ENCODE data around the gene KLHDC8A.

Gene KLHDC8A

GRCh38 chr1:205343431-205344065 is 13.2 kb downstream of the KLHDC8A start:
- DNase-seq: peak in 1 of 2 donors; percentile 27

DNA sequence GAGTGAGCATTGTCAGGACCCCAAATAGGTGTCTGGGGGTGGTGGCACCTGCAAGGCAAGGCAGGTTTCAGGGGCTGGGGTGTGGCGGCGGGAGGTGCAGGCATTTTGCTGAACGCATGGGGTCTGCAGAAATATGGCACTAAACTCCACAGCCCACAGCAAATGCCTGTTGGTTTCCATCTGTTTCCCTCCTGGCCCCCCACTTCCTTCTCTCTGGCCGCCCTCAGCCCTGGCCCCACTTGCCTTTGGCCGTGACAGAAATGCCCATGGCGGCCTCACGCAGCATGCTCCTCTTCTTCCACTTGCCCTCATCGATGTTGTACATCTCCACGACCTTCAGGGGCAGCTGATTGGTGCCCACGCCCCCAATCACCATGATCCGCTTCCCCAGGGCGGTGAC is 13.7 kb downstream of the KLHDC8A start:
- DNase-seq: no peak

- DNase-seq: no peak
Observed at GRCh38 chr1:205340676-205341075, 16.0 kb downstream of the KLHDC8A start.

GRCh38 chr1:205339717-205340116 is 17.0 kb downstream of the KLHDC8A start:
- no peak for DNase-seq

- no peak for DNase-seq
Observed at GRCh38 chr1:205339197-205339702, 17.5 kb downstream of the KLHDC8A start.

DNA sequence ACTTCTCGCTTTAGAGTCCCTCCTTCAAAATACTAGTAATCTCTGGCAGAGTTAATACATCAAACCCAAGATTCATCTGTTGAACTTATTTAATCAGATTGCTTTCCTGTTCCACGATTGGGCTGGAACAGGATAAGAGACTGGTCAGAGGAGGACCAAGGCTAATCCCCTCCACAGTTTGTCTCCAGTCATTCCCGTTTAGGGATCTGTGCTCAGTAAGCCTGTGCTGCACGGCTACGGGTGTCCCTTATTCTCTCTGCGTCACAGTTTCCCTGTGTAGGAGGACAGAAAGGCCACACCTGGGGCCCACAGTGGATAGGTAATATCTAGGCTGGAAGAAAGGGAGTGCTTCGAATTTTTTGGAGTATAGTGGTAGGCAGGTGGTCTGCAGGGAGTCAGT is 18.7 kb downstream of the KLHDC8A start:
- DNase-seq: no peak

GRCh38 chr1:205337481-205337880 is 19.2 kb downstream of the KLHDC8A start:
- no peak for DNase-seq

DNA sequence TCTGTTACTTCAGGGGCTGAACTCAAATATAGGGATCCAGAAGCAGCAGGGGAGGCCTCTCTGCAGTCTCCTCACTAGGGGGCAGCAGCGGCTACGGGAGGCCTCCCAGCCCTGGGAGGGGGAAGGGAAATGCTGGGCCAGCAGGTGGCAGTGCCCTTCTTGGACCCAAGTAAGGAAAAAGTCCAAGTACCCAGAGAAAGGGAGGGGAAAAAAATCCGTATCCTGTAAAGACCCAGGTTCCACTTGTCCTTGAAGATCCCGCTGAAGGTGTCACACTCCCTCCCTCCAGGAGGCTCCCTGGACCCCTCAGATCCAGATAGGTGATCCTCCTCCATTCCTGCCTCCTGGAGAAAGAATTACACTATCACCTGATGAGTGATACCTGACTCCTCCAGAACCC is 21.0 kb downstream of the KLHDC8A start:
- DNase-seq: peak; percentile 84

- DNase-seq: no peak
Observed at GRCh38 chr1:205332015-205332791, 24.5 kb downstream of the KLHDC8A start.

- no peak for DNase-seq
Observed at GRCh38 chr1:205330150-205330549, 26.6 kb downstream of the KLHDC8A start.

DNA sequence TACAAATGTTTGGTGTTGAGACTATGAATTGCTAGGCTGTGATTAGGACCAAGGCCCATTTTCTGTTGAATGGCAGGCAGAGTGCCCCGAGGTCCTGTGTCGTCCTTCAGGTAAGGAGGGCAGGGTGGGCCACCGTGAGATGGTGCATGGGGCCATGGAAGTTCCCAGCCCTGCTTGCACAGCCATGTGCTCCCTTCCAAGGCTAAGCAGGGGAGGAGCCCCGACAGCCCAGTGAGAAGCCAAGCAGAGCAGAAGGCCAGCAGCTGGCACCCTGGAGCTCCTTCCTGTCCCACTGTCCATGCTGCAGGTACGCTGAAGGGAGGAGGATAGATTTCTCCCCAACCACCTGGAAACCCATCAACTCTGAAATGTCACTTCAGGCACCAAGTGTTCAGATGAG is 27.0 kb downstream of the KLHDC8A start:
- no peak for DNase-seq

DNA sequence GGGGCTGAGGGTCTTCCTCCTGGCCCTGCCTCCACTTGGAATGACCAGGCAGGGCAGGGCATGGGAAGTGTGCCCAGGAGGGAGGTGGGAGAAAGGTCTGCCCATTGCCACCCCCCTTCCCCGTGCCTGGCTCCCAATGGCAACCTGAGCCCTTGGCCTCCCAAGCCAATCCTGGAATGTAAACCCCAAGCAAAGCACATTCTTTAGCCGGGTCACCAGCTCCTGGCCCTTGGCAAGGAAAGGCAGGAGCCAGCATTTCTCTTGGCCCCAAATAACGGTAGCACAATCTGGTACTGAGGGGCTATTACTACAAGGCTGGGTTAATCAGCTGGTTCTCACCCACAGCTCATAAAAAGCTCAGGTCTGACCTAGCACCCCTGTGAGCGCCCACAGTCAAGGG is 28.2 kb downstream of the KLHDC8A start:
- DNase-seq: no peak

DNA sequence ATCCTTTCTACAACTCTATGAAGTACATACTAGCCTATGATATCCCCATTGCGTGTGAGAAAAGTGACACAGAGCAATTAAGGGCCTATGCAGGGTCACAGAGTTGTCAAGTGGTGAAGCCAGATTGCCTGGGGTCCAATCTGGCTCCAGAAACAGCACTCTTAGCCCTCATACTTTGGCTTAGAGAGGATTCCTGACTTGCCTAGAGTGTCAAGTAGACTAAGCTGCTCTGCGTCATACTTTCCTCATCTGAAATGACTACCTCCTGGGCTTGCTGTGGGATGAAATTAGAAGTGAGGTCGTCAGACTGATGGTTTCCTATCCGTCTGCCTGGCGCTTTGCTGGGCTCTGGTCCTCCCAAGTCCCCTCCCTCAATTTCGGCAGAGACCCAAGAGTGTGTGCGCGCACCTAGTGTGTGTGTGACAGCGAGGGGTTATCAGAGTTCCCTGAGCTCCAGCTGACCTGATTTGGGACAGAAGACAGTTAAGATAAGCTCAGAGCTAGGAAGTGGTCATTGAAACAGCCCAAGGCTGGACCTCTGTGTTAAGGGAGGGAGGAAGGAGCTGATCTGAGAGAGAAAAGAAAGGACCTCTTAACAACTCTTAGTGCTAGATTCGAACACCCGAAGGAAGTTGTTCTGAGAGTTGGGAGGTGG is 29.8 kb downstream of the KLHDC8A start:
- DNase-seq: no peak

DNA sequence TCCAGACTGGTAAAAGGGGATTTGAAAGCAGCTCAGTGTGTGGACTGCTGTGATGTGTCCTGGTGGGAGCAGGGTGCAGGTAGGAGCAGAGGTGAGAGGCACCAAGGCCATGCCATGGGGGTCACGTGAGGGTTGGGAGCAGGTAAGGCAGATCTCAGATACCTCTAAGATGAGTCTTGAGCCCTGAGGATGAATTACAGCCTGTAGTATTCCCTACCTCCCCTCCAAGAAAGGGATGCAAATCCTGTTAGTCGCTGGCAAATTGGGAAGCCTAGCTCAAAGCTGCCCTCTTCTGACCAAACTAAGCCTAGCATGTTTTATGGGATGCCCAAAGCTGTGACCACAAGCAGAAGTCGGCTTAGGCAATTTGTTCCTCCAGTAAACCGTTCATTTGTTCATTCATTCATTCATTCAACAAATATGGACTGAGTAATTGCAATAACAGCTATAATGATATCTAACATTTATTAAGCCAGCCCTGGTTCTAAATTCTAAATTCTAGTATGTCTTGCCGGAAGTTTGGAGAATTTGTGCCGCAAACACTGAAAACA is 31.3 kb downstream of the KLHDC8A start:
- DNase-seq: peak; percentile 38 to 63

GRCh38 chr1:205324781-205325180 is 31.9 kb downstream of the KLHDC8A start:
- DNase-seq: no peak

DNA sequence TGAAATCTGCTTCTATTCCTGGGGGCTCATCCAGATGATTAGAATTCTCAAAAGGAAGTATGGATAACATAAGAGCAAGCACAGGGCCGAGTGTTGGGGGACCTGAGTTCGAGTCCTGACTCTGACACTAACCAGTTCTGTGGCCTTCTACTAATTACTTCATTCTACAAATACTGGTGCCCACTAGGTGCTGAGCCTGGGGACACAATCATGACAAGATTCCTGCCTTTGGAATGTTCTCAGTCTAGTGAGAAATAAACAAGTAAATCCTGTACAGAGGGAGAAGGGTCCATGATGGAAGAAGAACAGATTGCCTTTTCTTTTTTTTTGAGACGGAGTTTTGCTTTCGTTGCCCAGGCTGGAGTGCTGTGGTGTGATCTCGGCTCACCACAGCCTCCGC is 32.9 kb downstream of the KLHDC8A start:
- DNase-seq: no peak

- DNase-seq: no peak
Observed at GRCh38 chr1:205321959-205322283, 34.8 kb downstream of the KLHDC8A start.

DNA sequence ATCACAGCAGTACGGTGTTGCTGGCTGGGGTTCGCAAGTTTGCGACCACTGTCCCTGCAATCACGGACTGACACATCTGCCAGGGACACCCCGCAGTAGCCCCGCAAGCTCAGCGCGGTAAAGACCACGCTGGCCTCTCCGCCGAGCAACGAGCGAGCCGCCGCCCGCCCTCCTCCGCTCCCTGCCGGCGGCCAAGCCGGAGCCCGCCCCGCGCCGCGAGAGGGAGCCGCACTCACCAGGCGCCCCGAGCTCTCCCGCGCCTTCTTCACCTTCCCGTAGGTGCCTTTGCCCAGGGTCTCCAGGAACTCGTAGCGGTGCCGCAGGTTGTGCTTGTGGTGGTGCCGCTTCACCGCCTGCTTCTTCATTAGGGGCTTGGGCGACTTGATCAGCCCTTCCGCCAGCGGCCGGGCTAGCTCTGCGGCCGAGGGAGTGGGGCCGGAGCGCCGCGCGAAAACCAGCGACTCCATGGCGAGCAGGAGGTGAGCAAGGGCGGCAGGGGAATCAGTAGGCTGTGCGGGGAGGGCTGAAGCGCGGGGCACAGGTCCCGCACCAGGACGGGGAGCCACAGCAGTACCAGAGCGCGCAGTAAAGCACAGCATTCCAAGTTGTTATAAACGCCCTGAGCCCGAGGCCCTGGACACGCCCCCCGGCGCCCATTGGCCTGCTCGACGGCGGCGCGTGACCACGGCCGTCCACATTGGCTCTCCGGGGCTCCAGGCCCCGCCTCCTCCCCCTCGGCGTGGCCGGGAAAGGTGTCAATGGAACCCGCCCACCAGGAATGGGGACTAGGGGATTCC is 35.4 kb downstream of the KLHDC8A start, which contains the start of gene NUAK2:
Gene NUAK2 (minus strand): TSS at position 584 of the 797 bp plus-strand sequence. CDS start 117 bp downstream, at position 467.
- DNase-seq: peak; percentile 88 to 90

GRCh38 chr1:205319081-205320018 is 37.4 kb downstream of the KLHDC8A start:
- peak; percentile 27 to 29 for DNase-seq

DNA sequence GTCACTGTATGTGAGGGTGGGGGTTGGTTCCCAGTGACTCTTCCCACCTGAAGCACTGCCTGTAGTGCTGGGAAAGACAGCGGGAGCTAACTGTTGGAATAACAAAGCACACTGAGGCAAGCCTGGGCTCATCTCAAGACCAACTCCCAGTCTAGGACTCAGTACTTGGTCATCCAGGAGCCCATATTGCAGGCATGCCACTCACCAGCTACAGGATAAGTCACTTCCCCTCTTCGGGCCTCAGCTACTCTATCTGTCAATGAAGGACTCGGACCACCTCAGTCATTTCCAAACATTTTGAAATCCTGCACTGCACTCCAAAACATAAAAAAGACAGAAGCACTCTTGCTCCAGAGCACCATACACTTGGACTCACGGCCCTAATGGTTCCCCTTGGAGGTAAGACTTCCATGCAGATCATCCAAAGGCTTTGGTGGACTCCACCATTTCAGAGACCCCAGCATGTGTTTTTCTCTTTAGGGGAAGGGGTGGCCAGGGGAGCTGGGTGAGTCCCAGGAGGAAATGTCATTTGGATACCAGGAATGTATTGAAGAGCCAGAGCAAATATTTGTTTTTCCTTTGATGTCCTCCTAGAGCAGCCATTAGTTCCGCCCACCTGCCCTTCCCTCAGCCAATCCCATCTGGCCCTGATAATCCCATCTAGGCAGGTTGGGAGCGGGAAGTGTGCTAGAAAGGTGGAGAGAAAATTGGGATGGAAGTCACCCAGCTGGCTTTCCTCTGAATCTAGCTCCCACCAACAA is 38.3 kb downstream of the KLHDC8A start:
- no peak for DNase-seq

Measured in stimulated activated CD4-positive, alpha-beta T cell treated with anti-CD3 and anti-CD28 coated beads, Interleukin-2, amount 100 ng/mL, for 24 hours (primary cell).